BJ (cell line): ENCODE data around the gene SULF2. TPM values are rescaled to one million over a fixed set of nuclear protein-coding genes. Genes with fewer than 3 reads are reported as not detected.

Experiments
- CTCF ChIA-PET: fragments of 350-600 bp; formaldehyde crosslinking; extraction: SDS; loops from one replicate; lab custom pipeline; 2021; ENCODE audit warnings: antibody characterized with exemption, inconsistent platforms; lab: Yijun Ruan, JAX
- POLR2A ChIA-PET: fragments of 300-600 bp; sonication (Branson Sonifier 250); formaldehyde crosslinking; extraction: SDS; loops from one replicate; lab custom pipeline; 2021; ENCODE audit warnings: antibody characterized with exemption; lab: Charles Lee
- DNase-seq: peaks from one replicate; pipeline ENCODE4 v3.0.0-alpha.2; 2011; ENCODE audit warnings: low read depth
- H3K27me3 ChIP-seq: 2 replicates; pipeline ENCODE4 v1.6.0; 2011; ENCODE audit warnings: low read length; ENCODE audit not compliant: control insufficient read depth, insufficient read depth
- H3K36me3 ChIP-seq: 2 replicates; pipeline ENCODE4 v1.5.1; 2011; ENCODE audit warnings: low read length; ENCODE audit not compliant: control insufficient read depth, insufficient read depth
- H3K4me3 ChIP-seq: 2 replicates; pipeline ENCODE4 v1.5.1; 2011; ENCODE audit warnings: low read depth, mild to moderate bottlenecking, control low read depth, low read length
- CTCF ChIP-seq: IDR thresholded peaks from 2 replicates; pipeline ENCODE4 v1.5.1; 2011; ENCODE audit warnings: low read depth, mild to moderate bottlenecking, control low read depth, inconsistent platforms, low read length, moderate library complexity; ENCODE audit not compliant: insufficient read depth
- polyA plus RNA-seq: library from polyadenylated mRNA; depleted of rRNA; stranded (reverse); fragments of >200 nt; gene quantifications from 2 replicates; pipeline ENCODE4 v1.2.3, GENCODE V29; 2011

SULF2 gene
- polyA plus RNA-seq, 1 experiment = 13.2 TPM

- ChIA-PET POLR2A (no interaction called here), CTCF (interaction anchor here (2.7 to 10.1 kb wide), 6 partner anchors 16 to 942 kb away, joined by 9 to 157 read pairs (median 16); partner anchors contain the start of gene SULF2)
- no peak overlapping the region for H3K4me3 ChIP-seq
- no peaks in the 10 kb centered on the region; the same call in 1 of the 2 replicates for H3K36me3 ChIP-seq
- no peaks in the 10 kb centered on the region for H3K27me3 ChIP-seq
- TF ChIP-seq CTCF = no peak
- DNase-seq = no peak
Measured at GRCh38 chr20:47679462-47679861, 105.8 kb downstream of the SULF2 start.

- ChIA-PET CTCF (interaction anchor here (0.6 to 10.1 kb wide), 27 partner anchors 9 to 975 kb away, joined by 3 to 157 read pairs (median 5); partner anchors contain the start of gene SULF2), POLR2A (no interaction called here)
- no peaks in the 10 kb centered on the region; the same call in 1 of the 2 replicates for H3K36me3 ChIP-seq
- no peak for TF ChIP-seq CTCF
- H3K27me3 ChIP-seq = no peaks in the 10 kb centered on the region
- no peak for DNase-seq
- no peak overlapping the region for H3K4me3 ChIP-seq
Measured at GRCh38 chr20:47678536-47678935, 106.7 kb downstream of the SULF2 start.

GRCh38 chr20:47677635-47678453, 107.4 kb downstream of the SULF2 start:
- Histone ChIP-seq H3K4me3 (no peak overlapping the region), H3K27me3 (no peaks in the 10 kb centered on the region), H3K36me3 (no peaks in the 10 kb centered on the region; the same call in 1 of the 2 replicates)
- no peak for DNase-seq
- TF ChIP-seq CTCF = peak; percentile 85
- CTCF ChIA-PET = interaction anchor here (0.6 to 10.1 kb wide), 34 partner anchors 8 to 976 kb away, joined by 3 to 157 read pairs (median 4); partner anchors contain the start of gene SULF2
- POLR2A ChIA-PET = no interaction called here

- Histone ChIP-seq H3K27me3 (no peaks in the 10 kb centered on the region), H3K36me3 (peaks cover 2% of the 10 kb centered on the region; the same call in 1 of the 2 replicates), H3K4me3 (no peak overlapping the region)
- ChIA-PET POLR2A (no interaction called here), CTCF (interaction anchor here (0.7 to 10.1 kb wide), 22 partner anchors 7 to 944 kb away, joined by 3 to 157 read pairs (median 5); partner anchors contain the start of gene SULF2)
- TF ChIP-seq CTCF = no peak
- no peak for DNase-seq
Measured at GRCh38 chr20:47676912-47677634, 108.2 kb downstream of the SULF2 start.

- DNase-seq = no peak
- no peak for TF ChIP-seq CTCF
- H3K4me3 ChIP-seq = no peak overlapping the region
- no peaks in the 10 kb centered on the region for H3K27me3 ChIP-seq
- POLR2A ChIA-PET = no interaction called here
- CTCF ChIA-PET = interaction anchor here (2.4 to 10.1 kb wide), 4 partner anchors 13 to 945 kb away, joined by 14 to 157 read pairs (median 26); no protein-coding TSS in a partner anchor
- H3K36me3 ChIP-seq = peaks cover 2% of the 10 kb centered on the region; the same call in 1 of the 2 replicates
Measured at GRCh38 chr20:47676219-47676721, 109.0 kb downstream of the SULF2 start.
